Neural cell (in vitro differentiated cells): ENCODE data around the gene L2HGDH.

Source experiments
- CTCF ChIP-seq: fragments of 450-650 bp; IDR thresholded peaks from 2 replicates; pipeline ENCODE4 v1.5.1; 2014; ENCODE audit warnings: antibody characterized with exemption, mild to moderate bottlenecking, moderate library complexity; ENCODE audit not compliant: poor library complexity, severe bottlenecking
- EZH2 ChIP-seq: fragments of 200-600, 300-800 bp; shearing (Covaris generic), sonication (generic); IDR thresholded peaks from 2 replicates; pipeline ENCODE4 v1.6.1; 2014; ENCODE audit warnings: antibody characterized with exemption, low read length, borderline replicate concordance, mild to moderate bottlenecking; ENCODE audit not compliant: insufficient read depth, poor library complexity, severe bottlenecking
- MXI1 ChIP-seq: fragments of 450-650 bp; conservative IDR thresholded peaks from 2 replicates; pipeline ENCODE4 v1.6.1; 2014; ENCODE audit warnings: antibody characterized with exemption, mild to moderate bottlenecking; ENCODE audit not compliant: poor library complexity, severe bottlenecking
- POLR2AphosphoS5 ChIP-seq: IDR thresholded peaks from 2 replicates; pipeline ENCODE4 v1.6.1; 2012

- TF ChIP-seq CTCF (no peak), POLR2AphosphoS5 (no peak), MXI1 (no peak), EZH2 (no peak)
Measured at GRCh38 chr14:50225974-50226297, 86.1 kb downstream of the L2HGDH start.
